GM20431 (cell line): Measurements from ENCODE around the gene DOCK3.
"Not testable (repeated sequence)": the region's sequence is repeated elsewhere in the genome, so short reads cannot be mapped to it uniquely, and the experiment has no call there.

Source experiments
- in situ Hi-C: fragments of 300-500 bp; cut with MseI, MboI; formaldehyde crosslinking; loops from one replicate; pipeline ENCODE4 v1.15.0; 2020; ENCODE audit warnings: low sequenced_read_pairs; ENCODE audit not compliant: unreplicated experiment

DOCK3 gene

GRCh38 chr3:50673931-50674330, 796 bp upstream of the DOCK3 start:
- in situ Hi-C loops, result no loop called here

- in situ Hi-C loops, result no loop called here
Measured at GRCh38 chr3:50675179-50676030, 678 bp downstream of the DOCK3 start.

DNA sequence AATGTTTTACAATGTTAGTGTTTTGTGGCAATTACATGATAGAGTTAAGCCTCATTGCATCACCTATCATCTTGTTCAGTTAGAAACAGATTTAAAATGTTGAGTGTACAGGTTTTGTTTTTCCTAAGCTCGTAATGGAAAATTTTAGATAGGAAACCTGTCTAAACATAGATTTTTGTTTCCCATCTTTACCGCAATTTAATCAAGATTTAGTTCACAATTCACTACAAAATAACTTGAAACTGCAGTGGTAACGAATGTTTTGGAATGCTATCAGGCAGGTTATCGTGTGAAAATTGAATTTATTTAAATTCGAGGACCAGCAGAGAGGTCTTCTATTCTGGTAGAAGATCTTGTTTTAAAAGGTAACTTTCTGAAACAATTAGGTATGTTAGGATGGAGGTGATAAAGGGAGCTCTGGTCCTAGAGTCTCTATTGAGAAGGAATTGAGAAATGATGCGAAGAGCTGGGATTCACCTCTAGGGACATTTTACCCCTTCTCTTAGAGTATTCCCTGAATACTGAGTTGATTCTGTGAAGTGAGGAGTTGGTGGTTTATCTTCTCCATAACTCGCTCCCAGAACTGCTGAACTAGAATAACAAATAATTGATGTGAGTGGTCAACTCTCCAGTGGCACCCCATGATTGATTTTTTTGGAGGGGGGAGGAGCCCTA, 1.4 kb downstream of the DOCK3 start:
- in situ Hi-C loops, result no loop called here

DNA sequence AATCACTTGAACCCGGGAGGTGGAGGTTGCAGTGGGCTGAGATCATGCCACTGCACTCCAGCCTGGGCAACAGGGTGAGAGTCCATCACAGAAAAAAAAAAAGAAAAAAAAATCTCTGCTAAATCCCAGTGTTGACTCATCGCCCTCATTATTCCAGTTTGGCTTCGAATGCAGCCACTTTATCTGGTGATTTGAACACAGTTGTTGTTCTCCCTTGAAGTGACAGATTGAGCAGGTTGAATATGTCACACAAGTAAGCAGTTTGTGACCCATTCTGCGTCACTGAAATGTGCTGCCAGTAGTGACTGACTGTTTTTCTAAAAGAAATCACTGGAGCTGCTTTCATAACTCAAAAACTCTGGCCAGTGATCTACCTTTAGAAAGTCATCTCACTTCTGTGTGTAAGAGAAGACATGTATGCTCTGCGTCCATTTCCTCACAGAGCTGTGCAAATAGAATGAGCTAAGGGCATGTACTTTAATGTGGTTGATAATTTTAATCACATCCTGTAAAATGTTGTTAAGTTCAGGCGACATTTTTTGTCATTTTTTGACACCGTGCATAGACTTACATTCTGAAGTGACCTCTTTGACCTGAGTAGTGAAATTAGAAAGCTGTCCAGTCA, 12.5 kb downstream of the DOCK3 start:
- in situ Hi-C loops, result no loop called here

- in situ Hi-C loops, result no loop called here
Measured at GRCh38 chr3:50687916-50688315, 13.2 kb downstream of the DOCK3 start.

- in situ Hi-C loops, result not testable (repeated sequence)
Measured at GRCh38 chr3:50688602-50689001, 13.9 kb downstream of the DOCK3 start.

DNA sequence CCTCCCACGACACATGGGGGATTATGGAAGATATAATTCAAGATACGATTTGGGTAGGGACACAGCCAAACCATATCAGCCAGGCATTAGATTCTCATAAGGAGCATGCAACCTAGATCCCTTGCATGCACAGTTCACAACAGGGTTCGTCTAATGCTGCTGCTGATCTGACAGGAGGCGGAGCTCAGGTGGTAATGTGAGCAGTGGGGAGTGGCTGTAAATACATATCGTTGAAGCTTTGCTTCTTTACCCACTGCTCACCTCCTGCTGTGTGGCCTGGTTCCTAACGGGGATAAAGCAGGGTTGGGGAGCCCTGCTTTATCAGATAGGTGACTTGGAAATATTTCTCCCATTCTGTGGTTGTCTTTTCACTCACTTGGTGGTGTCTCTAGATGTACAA, 14.8 kb downstream of the DOCK3 start:
- in situ Hi-C loops, result no loop called here

DNA sequence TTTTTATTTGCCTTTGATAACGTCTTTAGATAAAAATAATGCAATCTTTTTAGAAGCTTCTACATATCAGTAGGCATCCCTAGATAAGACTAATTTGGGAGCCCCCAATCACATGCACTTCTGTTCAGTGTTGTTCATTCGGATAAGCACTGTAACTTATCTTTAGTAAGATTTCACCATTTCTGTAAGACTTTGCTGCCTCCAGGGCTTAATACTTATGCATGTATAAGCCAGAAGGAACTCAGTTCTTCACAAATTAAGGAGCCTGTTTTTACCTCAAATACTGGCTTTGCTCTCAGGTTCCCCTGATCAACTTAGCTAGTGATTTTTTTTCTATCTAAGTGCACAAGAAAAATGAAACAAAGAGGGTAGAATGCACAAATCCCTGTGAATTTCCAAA, 20.3 kb downstream of the DOCK3 start:
- in situ Hi-C loops, result no loop called here

GRCh38 chr3:50696276-50696675, 21.5 kb downstream of the DOCK3 start:
- in situ Hi-C loops, result no loop called here

- in situ Hi-C loops, result no loop called here
Measured at GRCh38 chr3:50698269-50698668, 23.5 kb downstream of the DOCK3 start.

GRCh38 chr3:50708620-50709019, 33.9 kb downstream of the DOCK3 start:
- in situ Hi-C loops, result no loop called here

GRCh38 chr3:50714946-50715345, 40.2 kb downstream of the DOCK3 start:
- in situ Hi-C loops, result no loop called here

DNA sequence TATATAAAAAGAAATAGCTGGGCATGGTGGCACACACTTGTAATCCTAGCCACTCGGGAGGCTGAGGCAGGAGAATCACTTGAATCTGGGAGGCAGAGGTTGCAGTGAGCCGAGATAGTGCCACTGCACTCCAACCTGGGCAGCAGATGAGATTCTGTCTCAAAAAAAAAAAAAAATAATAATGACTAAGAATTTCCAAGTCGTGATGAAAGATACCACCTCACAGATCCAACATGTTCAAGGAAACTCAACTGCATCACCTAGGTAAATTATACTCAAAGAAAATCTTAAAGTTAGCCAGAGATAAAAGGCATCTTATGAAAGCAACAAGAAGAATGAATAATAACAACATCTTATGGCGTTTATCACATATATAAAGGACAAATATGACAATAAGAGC, 50.1 kb downstream of the DOCK3 start:
- in situ Hi-C loops, result no loop called here

DNA sequence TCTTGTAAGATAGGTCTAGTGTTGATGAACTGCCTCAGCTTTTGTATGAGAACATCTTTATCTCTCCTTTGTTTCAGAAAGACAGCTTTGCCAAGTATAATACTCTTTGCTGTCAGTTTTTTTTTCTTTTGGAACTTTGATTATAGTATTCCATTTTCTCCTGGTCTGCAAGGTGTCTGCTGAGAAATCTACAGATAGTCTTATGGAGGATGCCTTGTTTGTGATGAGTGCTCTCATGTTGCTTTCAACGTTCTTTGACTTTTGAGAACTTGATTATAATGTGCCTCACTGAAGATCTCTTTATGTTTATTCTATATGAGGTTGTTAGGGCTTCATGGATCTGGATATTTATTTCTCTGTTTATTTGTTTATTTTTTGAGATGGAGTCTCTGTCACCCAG, 60.3 kb downstream of the DOCK3 start:
- in situ Hi-C loops, result no loop called here

- in situ Hi-C loops, result no loop called here
Measured at GRCh38 chr3:50737193-50737905, 62.6 kb downstream of the DOCK3 start.

GRCh38 chr3:50737906-50738598, 63.3 kb downstream of the DOCK3 start:
- in situ Hi-C loops, result no loop called here

GRCh38 chr3:50743643-50744042, 68.9 kb downstream of the DOCK3 start:
- in situ Hi-C loops, result no loop called here

- in situ Hi-C loops, result no loop called here
Measured at GRCh38 chr3:50749822-50750221, 75.1 kb downstream of the DOCK3 start.

- in situ Hi-C loops, result no loop called here
Measured at GRCh38 chr3:50759015-50759414, 84.3 kb downstream of the DOCK3 start.

DNA sequence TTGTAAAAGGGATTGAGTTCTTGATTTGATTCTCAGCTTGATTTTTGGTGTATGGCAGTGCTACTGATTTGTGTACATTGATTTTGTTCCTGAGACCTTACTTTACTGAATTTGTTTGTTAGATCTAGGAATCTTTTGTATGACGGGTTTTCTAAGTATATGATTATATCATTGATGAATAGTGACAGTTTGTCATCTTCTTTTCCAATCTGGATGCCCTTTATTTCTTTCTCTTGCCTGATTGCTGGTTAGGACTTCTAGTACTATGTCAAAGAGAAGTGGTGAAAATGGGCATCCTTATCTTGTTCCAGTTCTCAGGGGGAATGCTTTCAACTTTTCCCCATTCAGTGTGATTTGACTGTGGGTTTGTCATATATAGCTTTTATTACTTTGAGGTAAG, 103.0 kb downstream of the DOCK3 start:
- in situ Hi-C loops, result no loop called here
